H1 (cell line): Measurements from ENCODE around the gene PRKCH. TPM values are rescaled to one million over a fixed set of nuclear protein-coding genes. Genes with fewer than 3 reads are reported as not detected.

Experiments used
- ATF2 ChIP-seq: IDR thresholded peaks from 2 replicates; pipeline ENCODE4 v1.6.1; 2012; ENCODE audit warnings: low read length, inconsistent platforms
- MAFK ChIP-seq: IDR thresholded peaks from 2 replicates; pipeline ENCODE4 v1.6.1; 2012; ENCODE audit warnings: low read depth, mild to moderate bottlenecking, improper control_type of control experiment, low read length
- POLR2AphosphoS5 ChIP-seq: IDR thresholded peaks from 2 replicates; pipeline ENCODE4 v1.6.1; 2011; ENCODE audit warnings: low read depth, low read length
- RFX5 ChIP-seq: IDR thresholded peaks from 2 replicates; pipeline ENCODE4 v1.6.1; 2011; ENCODE audit warnings: low read depth, low read length, improper control_type of control experiment, borderline replicate concordance
- RNF2 ChIP-seq: fragments of 200-900, 300-1000 bp; sonication (generic); IDR thresholded peaks from 2 replicates; pipeline ENCODE4 v1.7.1; 2016; ENCODE audit warnings: borderline replicate concordance, low read depth, mild to moderate bottlenecking, antibody characterized with exemption, low read length; ENCODE audit not compliant: poor library complexity, severe bottlenecking; ENCODE audit errors: missing control alignments
- polyA plus RNA-seq, 7 experiments: library from polyadenylated mRNA; depleted of rRNA in 3 of 7; stranded (reverse) in 5 of 7; unstranded in 2 of 7; fragments of >200 nt in 5 of 7; fragments of 200-250 nt in 2 of 7; gene quantifications; 1 replicate in 5 of 7; 2 replicates in 1 of 7; 4 replicates in 1 of 7; pipeline versions ENCODE4 v1.2.1 to v1.2.3, GENCODE V29; 2011 to 2013; ENCODE audit warnings: missing spikeins in 2 of 7, mixed read lengths in 2 of 7
- total RNA-seq: library from RNA; stranded (reverse); fragmentation: NEBNext Ultra II Directional; extraction: Animal tissue kit (Norgen Biotek cat#: 25700); gene quantifications from 2 replicates; pipeline ENCODE4 v1.2.1, GENCODE V29; 2021

Gene PRKCH
- total and polyA plus RNA-seq, 2 of the 8 experiments (the other 6 are each of a cell fraction or from before 2014, with no cell fraction given) = 6.4 to 7.0 TPM

GRCh38 chr14:61545726-61546455, 224.5 kb downstream of the PRKCH start (continued):
- TF ChIP-seq RFX5 = no peak
- no peak for TF ChIP-seq POLR2AphosphoS5
- no peak for TF ChIP-seq ATF2
- no peak for TF ChIP-seq RNF2
- TF ChIP-seq MAFK = no peak
